AG09319 (cell line): Measurements from ENCODE around the gene FEM1C.

Experiments
- DNase-seq: peaks from one replicate; pipeline ENCODE4 v3.0.0-alpha.2; 2010; ENCODE audit warnings: low read depth; ENCODE audit errors: extremely low read depth
- TF ChIP-seq, protein P1 (sequence below): IDR thresholded peaks from 2 replicates; pipeline ENCODE4 v1.5.1; 2011; ENCODE audit warnings: low read depth, mild to moderate bottlenecking, inconsistent platforms, low read length, moderate library complexity

The FEM1C gene

DNA sequence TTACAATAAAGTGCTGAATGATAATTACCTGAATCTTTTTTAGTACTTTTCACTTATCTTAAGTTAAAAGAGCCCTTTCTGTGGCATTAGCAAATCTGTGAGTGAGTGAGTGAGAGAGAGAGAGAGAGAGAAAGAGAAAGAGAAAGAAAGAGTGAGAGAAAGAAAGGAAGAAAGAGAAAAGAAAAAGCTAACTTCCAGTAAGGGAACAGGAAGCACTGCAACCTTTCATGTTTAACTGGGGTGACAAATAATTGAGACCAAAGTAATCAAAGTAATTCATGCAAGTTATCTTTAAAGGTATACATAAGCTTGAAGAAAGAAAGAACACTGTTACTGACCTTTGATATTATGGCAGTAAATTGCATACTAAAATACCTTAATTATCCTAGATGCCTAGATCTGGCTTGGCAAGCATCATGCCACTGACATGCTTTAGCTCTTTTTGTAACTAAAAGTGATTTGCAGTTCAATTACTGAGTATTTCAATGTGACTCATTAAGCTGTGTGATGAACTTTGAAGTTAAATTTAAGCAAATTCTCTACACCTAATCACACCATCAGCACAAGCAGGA, 21.7 kb downstream of the FEM1C start:
- no peak for DNase-seq
- TF ChIP-seq, protein P1, sequence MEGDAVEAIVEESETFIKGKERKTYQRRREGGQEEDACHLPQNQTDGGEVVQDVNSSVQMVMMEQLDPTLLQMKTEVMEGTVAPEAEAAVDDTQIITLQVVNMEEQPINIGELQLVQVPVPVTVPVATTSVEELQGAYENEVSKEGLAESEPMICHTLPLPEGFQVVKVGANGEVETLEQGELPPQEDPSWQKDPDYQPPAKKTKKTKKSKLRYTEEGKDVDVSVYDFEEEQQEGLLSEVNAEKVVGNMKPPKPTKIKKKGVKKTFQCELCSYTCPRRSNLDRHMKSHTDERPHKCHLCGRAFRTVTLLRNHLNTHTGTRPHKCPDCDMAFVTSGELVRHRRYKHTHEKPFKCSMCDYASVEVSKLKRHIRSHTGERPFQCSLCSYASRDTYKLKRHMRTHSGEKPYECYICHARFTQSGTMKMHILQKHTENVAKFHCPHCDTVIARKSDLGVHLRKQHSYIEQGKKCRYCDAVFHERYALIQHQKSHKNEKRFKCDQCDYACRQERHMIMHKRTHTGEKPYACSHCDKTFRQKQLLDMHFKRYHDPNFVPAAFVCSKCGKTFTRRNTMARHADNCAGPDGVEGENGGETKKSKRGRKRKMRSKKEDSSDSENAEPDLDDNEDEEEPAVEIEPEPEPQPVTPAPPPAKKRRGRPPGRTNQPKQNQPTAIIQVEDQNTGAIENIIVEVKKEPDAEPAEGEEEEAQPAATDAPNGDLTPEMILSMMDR, result no peak

DNA sequence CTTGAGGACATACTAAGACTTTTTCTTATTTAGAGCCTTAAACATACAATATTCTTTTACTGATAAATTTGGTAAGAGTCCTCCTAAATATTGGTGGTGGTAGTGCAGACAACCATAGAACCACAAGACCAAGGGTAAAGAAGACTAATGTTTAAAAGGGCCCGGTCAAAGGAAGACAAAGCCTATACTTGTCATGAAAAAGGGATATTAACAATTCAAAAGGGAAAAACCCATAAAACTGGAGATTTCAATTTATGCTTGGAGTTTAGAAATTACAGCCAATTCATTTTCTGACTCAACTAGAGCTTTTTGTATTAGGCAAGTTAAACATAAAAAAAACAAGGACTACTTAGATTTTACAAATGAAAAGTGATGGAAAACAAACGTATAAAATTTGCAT, 24.4 kb downstream of the FEM1C start:
- no peak for DNase-seq

DNA sequence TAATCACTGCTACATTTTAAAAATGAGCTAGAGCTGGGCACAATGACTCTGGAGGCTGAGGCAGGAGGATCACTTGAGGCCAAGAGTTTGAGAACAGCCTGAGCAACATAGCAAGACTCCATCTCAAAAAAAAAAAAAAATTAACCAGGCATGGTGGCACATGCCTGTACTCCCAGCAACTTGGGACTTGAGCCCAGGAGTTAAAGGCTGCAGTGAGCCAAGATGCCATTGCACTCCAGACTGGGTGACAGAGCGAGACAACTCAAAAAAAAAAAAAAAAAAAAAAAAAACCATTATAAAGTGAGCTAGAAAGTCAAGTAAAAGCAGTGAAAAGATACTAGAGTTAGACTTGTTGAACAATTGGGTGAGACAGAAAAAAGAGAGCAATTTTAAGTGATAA, 28.2 kb downstream of the FEM1C start:
- TF ChIP-seq, protein P1, result no peak
- no peak for DNase-seq

More for the DNA sequence above, 24.4 kb downstream of the FEM1C start:
- TF ChIP-seq, protein P1, result no peak

DNA sequence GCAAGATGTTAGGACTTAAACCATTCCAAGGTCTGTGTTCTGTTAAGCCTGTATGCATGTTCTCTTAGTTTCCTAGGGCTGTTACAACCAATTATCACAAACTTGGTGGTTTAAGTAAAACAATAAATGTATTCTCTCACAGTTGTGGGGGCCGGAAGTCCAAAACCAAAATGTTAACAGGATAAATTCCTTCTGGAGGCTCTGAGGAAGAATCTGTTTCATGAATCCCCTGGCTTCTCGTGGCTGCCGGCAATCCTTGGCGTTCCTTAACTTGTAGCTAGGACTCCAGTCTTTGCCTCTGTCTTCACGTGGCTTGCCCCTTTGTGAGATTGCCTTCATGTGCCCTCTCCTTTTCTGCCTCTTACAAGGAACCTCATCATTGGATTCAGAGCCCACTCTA, 30.4 kb downstream of the FEM1C start:
- no peak for DNase-seq
- TF ChIP-seq, protein P1, result no peak

DNA sequence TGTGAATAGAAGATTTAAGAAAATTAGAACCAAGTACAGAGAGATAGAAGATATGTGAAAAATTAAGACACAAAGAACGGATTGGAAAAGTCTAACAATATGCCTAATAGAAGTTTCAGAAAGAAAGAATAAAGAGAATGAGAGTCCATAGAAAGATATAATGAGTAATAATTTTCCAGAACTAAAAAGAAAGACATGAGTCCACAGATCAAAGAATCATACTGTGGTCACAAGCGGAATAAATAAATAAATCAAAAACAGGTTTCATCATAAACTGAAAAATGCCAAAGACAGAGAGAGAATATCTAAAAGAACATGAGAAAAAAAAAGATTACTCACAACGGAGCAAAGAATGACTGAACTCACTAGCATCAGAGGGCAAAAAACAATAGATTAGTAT, 32.9 kb downstream of the FEM1C start:
- TF ChIP-seq, protein P1, result no peak
- DNase-seq, result no peak

DNA sequence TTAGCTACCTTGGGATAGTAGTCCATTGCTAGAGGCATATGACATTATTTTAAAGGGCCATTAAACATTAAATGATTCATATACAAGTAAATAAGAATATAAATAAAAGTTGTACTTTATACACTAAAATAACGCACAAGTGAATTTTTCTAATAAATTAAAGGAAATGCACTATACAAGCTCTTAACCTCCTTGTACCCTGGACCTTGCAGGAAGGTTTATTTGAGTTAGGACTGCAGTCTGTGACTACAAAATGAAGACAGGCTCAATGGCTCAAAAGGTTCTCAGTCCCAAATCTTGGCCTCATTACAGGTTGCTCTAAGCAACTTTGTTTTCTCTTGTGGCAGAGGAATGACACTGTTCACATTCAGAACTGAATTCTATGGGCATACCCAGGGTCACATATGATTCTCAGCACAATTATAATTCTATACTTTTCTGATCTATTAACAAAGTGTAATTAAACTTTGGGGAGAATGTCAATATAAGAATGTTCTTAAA, 34.4 kb downstream of the FEM1C start:
- no peak for DNase-seq
- TF ChIP-seq, protein P1, result no peak

DNA sequence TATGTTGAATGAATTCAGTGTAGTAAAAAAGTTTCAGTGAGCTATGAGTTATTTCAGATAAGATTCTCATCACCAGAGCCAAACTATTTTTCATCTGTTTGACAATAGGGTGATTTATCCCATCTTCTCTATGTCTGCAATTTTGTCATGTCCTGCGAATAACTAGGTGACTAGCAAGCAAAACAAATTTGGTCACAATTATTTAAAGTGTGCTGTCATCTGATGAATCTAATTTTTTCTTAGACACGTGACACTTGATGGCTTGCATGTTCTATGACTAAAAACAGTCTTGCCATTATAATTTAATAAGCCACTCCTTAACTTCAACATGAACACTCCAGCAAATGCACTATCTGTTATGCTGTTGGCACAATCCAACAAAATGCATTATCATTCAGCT, 35.0 kb downstream of the FEM1C start:
- TF ChIP-seq, protein P1, result no peak
- no peak for DNase-seq
